ENCODE measurements around the gene NIN.
"Not testable (repeated sequence)": the region's sequence is repeated elsewhere in the genome, so short reads cannot be mapped to it uniquely, and the experiment has no call there.

The NIN gene

DNA sequence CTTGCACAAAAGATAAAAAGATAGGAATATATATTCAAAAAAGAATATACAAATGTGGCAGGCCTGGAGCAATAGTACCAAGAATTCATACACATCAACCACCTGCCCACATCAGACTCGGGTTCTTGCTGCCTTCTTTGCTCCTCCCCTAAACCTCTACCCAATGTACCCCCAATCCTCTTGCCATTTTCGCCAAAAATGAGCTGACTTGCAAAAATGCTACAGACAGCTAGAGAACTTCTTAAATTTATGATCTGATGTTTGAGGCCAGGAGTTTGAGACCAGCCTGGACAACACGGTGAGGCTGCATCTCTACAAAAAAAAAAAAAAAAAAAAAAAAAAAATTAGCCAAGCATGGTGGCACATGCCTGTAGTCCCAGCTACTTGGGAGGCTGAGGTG lies 119.9 kb downstream of the NIN start:
- no peak for DNase-seq (ENCODE audit: low spot score)

DNA sequence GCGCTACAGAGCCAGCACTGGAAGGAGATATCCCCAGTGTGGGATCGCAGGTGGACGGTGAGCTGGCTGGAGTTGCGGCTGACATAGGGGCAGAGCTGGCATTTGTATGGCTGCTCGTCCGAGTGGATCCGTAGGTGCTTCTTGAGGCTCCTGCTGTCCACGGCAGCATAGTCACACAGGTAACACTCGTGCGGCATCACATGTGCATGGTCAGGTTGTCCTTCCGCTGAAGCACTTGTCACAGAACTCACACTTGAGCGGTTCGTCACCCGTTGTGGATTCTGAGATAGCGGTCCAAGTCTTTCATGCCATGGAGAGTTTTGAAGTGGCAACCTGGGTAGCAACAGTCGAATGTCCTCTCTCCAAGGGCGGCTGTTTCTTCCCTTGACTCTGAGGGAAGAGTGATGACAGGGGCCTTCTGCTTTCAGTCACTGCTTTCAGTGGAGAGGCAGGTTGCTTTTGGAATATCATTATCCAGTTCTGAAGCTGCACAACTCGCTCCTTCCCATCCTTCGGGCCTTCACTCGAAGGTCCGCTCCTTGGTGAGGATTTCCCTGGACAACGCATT lies 125.9 kb downstream of the NIN start:
- DNase-seq (ENCODE audit: low spot score): no peak

DNA sequence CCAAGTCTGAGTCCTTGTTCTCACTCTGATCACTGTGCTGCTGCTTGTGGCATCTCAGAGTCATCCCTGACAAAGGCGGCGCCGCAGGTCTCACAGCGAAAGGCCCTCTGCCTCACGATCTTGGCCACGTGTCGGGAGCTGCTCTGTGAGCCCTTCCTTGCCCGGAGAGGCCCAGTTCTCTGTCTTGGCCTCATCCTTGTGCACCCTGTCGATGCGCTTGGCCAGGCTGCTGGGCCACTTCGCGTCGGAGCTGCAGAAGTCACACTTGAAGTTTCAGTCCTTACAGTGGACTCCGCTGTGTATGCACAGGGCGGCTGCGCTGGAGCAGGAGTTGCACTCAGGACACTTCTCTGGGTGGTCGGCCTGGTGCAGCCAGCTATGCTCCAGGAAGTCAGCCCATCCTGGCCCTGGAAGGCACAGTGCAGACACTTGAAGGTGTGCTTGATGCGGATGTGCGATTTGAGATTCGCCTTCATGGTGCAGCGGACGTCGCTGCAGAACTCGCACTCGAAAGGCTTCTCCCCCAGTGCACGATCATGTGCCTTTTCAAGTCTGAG lies 126.4 kb downstream of the NIN start:
- no peak for DNase-seq (ENCODE audit: low spot score)

DNA sequence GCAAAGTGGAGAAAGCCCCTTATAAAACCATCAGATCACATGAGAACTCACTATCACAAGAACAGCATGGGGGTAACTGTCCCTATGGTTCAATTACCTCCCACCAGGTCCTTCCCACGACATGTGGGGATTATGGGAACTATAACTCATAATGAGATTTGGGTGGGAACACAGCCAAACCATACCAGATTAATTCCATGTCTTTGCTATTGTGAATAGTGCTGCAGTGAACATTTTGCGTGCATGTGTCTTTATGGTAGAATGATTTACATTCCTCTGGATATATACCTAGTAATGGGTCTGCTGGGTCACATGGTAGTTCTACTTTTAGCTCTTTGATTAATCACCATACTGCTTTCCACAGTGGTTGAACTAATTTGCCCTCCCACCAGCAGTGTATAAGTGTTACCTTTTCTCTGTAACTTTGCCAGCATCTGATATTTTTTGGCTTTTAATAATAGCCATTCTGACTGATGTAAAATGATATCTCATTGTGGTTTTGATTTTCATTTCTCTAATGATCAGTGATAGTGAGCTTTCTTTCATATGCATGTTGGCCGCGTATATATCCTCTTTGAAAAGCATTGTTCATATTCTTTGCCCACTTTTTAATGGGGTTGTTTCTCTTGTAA lies 133.2 kb downstream of the NIN start:
- no peak for DNase-seq (ENCODE audit: low spot score)

DNA sequence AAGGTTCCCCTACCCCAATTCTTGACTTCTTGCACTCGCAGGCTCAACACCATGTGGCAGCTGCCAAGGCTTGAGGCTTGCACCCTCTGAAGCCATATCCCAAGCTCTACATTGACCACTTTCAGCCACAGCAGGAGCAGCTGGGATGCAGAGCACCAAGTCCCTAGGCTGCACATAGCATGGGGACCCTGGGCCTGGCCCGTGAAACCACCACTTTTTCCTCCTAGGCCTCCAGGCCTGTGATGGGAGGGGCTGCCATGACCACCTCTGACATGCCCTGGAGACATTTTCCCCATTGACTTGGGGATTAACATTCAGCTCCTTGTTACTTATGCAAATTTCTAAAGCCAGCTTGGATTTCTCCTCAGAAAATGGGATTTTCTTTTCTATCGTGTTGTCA lies 136.7 kb downstream of the NIN start:
- DNase-seq (ENCODE audit: low spot score): not testable (repeated sequence)

DNA sequence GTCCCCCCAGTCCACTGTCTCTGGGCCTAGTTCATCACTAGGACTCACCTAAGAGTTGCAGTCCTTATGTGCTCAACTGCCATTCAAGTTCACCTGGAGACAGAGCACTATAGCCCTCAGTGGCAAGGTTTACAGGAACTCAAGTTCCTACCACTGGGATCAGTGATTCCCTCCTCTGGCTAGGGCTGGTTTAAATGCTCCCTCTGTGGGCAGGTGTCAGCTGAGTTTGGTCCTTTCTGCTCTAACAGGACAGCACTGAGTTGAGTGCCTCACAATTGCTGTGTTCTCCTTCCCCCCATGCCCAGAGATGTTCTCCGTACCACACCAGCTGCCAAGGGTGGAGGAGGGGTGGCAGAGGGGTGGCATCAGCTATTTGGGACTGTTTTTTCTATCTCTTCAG lies 142.1 kb downstream of the NIN start:
- DNase-seq (ENCODE audit: low spot score): no peak

DNA sequence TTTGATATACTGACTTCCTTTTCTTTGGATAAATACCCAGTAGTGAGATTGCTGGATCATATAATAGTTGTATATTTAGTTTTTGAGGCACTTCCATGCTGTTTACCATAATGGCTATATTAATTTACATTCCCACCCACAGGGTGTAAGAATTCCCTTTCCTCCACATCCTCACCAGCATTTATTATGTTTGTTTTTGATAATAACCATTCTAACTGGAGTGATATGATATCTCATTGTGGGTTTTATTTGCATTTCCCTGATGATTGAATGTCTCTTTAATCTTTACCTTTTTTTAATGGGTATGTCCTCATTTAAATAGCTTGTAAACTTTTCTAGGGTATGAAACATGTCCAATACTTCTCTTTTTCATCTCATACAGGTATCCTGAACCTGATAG lies 151.3 kb downstream of the NIN start:
- DNase-seq (ENCODE audit: low spot score): no peak

DNA sequence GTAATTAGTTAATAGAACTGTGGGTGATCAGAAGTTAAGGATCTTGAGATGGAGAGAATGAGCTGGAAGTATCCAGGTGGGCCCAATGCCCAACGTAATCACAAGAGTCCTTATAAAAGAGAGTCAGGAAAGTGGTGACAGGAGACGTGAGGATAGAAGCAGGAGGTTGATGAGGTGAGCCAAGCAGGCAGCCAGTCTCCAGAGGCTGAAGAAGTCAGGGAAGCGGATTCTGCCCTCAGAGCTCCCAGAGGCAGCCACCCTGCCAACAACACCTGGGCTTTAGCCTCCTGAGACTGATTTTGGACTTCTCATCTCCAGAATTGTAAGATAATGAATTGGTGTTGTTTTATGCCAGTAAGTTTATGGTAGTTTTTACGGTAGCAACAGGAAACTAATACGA lies 152.8 kb downstream of the NIN start:
- DNase-seq (ENCODE audit: low spot score): no peak

DNA sequence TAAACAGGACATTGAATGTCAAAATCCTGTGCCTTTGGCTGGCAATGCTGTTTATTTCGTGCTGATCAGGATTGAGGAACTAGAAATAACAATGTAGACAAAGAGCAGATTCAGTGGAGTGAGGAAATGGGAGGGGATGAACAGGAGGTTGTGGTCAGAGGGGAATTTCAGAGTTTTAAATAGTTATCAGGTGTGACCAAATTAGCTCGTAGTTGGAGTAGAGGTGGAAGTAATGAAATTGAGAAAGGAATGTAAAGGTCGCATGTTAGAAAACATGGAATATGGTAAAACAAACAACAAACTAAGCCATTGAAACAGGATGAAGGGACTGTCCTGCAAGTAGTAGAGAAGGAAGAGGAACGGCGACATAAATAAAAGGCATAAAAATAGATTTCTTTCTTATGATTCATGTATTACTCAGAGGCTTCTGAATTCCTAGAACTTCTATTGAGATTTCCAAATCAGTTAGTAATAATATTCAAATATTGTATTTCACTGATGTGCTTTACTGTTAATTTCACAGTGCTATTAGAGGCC lies 153.4 kb downstream of the NIN start:
- DNase-seq (ENCODE audit: low spot score): no peak

DNA sequence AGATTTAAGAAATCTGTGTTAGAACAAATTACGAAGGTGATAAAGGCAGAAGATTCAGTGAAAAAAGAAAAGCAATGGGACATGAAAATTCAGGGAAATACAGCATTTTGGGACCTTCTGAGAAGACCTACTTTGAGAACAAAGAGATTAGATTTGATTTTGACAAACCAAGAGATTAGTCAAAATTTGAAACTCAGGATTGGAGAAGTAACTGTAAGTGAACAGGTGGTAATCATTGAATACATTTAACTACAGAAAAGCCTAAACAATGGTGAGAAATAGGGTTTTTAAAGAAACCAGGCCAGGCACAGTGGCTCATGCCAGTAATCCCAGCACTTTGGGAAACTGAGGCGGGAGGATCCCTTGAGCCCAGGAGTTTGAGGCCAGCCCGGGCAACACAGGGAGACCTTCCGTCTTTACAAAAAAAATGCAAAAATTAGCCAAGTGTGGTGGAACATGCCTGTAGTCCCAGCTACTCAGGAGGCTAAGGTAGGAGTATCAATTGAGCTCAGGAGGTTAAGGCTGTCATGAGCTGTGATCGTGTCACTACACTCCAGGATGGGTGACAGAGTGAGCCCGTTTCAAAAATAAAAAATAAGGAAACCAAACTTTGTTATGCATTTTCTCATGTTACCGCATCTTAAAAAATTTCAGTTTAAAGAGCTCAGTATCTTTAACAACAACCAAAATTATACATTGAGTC lies 154.0 kb downstream of the NIN start:
- no peak for DNase-seq (ENCODE audit: low spot score)

DNA sequence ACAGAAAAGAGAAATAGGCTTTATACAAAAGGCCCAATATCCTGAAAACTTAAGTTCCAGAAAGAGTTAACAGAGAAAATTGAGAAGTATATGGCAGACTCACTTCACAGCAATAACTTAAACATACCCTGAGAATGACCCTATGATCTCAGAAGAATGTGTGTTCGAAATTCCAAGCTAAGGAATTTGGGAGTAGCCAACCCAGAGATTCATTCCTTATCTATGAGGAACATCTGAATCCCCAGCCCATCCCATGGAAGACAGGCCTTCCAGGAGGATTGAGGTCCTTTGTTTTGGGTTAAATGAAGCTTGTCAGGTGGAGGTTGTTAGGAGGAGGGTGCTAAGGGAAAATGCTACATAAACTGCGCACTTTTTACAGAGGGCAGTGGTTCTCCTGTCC lies 155.4 kb downstream of the NIN start:
- DNase-seq (ENCODE audit: low spot score): no peak

DNA sequence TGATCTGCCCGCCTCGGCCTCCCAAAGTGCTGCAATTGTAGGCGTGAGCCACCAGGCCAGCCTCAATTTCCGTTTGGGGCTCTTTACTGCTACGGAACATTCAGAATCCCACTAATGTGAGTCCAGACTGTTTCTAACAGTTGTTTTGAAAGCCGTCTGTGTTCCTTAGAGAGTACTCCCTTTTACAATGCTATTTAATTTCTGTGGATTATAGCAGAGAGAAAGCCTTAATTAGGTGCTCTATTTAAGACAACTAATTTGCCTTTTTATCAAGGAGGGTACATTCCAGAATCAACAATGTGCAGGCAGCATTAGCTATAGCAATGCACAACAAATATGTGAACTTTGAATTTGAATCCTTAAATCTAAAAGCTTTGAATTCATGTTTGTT lies 160.1 kb downstream of the NIN start:
- DNase-seq (ENCODE audit: low spot score): no peak

DNA sequence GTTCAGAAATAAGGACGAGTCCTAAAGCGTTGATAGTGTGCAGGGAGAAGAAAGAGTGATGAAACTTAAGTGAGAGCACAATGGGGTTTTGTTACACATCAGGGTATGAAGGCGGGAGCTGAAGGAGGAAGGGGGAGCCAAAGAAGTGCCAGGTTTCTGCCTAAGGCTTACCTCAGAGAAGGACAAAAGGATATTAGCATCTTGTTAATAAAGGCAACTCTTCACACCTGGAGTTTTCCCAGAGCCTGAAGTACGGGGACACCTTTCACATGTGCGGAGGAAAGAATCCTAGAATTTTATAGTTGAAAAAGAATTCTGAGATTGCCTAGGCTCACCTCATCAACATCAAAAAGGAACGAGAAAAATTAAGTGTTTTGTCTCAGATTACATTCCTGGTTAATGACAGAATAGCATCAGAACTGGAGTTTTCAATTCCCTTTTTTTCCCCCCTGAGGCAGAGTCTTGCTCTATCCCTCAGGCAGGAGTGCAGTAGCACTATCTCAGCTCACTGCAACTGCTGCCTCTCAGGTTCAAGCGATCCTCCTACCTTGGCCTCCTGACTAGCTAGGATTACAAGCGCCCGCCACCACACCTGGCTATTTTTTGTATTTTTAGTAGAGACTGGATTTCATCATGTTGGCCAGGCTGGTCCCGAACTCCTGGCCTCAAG lies 160.6 kb downstream of the NIN start:
- DNase-seq (ENCODE audit: low spot score): no peak

All from activated CD4-positive, alpha-beta T cell treated with anti-CD3 and anti-CD28 coated beads, Interleukin-2, Interleukin-4, amounts not matched to agents 100 ng/mL and 50 ng/mL, durations not matched to agents 16 hours and 8 hours (primary cell).